Left forelimb (tissue), 1 donor: ENCODE measurements around the gene MYLK.

Experiments used
- DNase-seq: peaks from one replicate; pipeline ENCODE4 v3.0.0-alpha.2; 2018; ENCODE audit warnings: low spot score

The MYLK gene

GRCh38 chr3:123698813-123699212, 185.3 kb downstream of the MYLK start:
- no peak for DNase-seq

GRCh38 chr3:123696808-123697207, 187.3 kb downstream of the MYLK start:
- DNase-seq, result no peak

DNA sequence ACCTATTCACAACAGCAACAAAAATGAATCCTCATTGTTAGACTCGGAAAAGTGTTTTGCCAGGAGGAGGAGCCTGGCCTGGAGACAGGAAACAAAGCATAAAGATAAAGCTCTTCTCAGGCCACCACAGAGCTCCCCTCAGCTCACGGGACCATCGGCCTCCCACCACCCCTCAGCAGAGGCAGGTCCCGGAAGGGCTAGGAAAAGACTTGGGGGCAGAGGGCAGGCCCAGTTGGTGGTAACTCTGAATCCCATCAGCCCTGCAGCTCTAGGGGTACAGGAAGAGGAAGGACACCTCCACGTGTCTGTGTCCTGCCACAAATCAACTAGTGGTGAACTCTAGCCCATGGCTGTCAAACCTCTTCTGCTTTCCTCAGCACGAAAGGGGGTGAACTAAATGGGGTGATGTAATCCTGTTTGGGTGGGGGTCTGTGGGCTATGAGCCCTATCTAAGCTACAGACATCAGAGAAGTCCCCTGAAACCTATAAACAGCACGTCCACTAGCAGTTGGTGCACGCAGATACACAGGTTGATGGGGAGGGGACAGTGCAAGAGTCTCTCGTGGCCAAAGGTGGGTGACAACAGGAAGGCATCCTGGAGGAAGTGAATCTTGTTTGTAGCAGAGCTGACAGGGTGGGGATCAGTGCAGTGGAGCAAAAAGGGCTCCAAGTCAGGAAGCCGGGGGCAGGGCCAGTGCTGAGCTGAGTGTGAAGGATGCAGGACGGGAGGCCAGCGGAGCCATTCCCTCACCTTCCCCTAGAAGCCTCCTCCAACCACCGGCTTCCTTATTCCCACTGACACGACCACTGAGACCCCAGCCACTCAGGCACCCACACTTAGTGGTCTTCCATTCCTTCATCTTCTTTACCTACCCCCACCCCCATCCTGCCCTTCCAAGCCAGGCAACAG, 188.1 kb downstream of the MYLK start:
- DNase-seq, result no peak

GRCh38 chr3:123695152-123695551, 189.0 kb downstream of the MYLK start:
- DNase-seq, result no peak

DNA sequence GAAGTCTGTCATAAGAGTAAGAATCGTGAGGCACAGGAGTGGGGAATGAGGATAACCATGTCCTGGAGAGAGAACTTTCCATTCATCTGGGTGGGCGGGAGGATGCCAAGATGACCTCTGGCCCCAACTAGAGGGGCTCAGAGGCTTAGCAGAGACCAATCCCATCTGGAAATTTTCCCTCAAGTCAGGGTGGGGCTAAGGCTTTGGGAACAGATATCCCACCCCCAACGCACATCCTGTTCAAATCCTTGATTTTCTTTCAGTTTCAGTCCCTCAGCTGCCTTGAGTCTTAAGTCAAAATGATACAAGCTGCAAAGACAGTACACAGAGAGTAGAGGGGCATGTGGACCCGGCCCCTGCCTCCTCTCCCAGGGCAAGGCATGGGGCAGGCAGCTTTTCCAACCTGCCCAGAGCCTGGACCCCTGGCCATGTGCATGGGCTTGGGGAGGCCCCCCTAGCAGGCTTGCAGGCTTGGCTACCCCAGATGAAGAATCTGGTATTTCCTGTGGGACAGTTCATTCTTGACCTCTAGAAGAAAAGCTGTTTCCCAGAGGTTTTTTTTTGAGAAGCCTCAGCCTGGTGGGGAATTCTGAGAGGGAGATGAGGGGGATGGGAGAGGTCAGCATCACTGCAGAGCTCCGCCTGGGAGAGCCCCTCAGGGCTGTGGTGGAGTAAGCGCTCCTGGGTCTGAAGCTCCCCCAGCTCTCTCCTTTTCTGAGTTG, 189.6 kb downstream of the MYLK start:
- no peak for DNase-seq

DNA sequence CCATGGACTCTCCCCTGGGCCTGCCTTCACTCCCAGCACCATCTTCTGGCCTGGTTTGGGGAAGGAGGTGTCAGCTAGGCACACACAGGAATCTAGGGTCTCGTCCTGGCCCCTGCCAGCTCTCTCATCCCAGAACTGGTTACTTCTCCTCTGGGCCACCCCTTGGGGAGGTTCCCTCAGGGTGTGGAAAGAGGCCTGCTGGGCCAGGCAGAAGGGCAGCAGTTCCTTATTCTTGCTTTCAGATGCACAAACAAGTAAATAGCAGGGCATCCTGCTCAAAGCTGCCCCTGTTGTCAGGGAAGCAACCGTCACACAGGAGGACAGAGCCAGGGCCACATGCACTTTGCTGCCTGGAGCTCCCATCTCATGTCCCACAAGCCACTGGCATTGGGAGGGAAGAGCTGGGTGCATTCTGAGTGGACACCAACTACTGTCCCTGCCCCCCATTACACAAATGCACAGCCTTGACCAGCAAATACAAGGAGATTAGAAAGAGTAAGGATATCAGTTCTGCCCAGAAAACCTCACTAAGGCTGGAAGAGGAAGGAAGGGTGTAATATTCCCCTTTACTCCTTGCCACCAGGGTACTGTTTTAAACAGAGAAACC, 190.4 kb downstream of the MYLK start:
- no peak for DNase-seq

DNA sequence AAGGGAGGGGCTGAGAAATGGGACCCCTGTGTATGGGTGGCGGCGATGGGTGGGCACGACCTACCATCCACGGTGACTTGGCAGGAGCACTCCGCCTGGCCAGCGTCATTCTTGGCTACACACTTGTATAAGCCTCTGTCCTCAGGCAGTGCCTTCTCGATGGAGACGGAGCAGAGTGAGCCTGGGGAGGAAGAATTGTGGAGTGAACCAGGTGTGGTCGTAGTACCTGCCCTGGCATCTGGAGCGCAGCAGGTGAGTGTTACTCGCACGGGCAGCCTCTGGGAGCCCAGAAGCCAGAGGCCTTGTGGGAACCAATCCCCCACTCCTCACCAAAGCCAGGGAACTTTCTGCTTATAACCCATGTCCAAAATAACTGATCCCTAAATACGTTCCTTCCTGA, 191.5 kb downstream of the MYLK start:
- DNase-seq, result no peak

DNA sequence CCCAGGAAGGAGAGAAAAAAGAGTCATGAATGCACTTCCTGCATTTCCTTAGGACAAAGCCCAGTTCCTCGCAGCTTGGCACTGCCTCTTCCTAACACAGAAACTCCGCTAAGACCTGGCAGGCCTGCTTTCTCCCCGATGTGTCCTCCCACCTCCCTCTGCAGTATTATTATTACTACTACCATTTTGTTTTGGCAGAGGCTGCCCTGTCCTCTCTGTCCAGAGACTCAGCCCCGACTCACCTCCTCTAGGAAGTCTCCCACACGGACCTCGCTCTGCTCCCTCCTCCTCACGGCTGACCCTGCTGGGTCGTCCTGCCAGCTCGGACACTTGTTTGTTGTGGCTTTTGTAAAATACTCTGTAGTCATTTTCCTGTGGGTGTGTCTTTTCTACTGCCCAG, 192.1 kb downstream of the MYLK start:
- DNase-seq, result no peak

DNA sequence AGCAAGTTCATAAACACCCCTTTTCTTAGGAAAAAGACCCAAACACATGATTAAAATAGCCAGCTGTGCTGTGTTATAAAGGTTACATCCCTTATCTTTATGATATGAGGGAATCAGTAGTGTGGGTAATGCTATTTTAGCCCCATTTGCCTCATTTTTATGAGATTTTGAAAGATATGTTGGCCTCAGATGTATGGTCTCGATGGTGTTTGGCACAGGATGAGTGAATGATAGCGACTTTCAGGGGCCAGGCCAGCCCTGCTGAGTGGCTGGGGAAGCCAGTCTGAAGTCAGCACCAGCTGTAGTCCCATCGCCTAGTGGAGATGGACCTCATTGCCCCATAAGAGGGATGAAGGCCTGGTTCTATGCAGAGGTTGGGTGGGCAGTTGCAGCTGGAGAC, 194.3 kb downstream of the MYLK start:
- no peak for DNase-seq

- no peak for DNase-seq
These were observed 195.8 kb downstream of the MYLK start for GRCh38 chr3:123688241-123688747.

DNA sequence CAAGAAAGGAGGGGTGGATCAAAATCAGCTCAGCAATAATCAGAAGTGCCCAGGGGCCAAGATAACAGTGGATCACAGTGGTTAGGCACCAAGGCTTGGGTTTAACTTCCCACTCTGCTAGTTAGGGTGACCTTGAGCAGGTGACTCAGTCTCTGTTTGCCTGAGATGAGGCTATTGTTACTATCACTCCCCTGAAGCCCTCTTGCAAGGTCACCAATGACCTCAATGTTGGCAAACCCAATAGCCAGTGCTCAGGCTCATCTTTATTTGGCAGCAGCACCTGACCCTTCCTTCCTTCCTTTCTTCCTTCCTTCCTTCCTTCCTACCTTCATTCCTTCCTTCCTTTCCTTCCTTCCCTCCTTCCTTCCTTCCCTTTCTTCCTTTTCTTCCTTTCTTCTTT, 196.8 kb downstream of the MYLK start:
- no peak for DNase-seq

DNA sequence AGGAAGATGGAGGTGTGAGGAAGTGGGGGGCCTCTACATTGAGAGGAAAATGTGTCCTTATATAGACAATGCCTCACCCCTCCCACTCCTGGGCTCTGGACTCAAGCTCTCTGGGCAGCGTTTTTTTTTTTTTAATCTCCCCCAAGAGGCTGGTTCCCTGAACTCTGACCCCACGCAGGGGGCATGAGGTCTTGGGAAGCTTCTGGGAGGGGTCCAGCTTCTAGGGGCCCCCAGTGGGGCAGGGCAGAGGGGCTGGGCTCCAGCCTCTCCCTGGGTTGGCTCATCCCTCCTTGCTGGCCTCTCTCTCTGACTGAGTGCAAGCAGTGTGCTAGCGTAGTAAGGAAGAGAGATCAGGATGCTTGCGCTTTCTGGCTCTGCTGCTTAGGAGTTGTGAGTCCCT, 197.9 kb downstream of the MYLK start:
- no peak for DNase-seq

DNA sequence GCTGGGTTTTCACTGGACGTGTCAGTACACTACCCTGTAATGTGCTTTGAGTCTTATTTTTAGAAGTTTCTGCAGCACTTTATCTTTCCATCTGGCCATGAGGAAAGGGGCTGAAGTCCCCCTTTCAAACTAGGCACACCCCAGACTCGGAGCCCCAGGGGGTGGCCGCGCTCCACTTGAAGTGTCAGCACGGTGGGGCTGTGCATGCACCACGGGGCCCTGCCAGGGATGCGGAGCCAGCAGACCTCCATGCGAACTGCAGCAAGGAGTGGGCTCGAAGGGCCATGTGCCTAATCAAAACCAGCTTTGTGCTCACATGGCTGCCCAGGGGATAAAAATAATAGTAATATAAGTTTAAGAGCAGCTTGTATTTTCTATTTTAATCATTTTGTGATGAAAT, 198.4 kb downstream of the MYLK start:
- no peak for DNase-seq

DNA sequence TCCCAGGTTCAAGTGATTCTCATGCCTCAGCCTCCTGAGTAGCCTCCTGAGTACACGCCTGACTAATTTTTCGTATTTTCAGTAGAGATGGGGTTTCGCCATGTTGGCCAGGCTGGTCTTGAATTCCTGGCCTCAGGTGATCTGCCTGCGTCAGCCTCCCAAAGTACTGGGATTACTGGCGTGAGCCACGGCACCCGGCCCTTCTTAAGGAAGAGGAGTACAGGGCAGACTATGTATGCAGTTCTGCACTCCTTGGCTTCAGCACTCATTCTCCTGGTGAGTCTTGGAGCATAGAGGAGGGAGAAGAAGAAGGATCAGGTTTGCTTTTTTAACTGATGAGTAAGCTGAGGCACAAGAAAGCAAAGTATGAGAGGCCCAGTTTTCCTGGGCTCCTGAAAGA, 199.5 kb downstream of the MYLK start:
- DNase-seq, result no peak

- DNase-seq, result no peak
These were observed 199.9 kb downstream of the MYLK start for GRCh38 chr3:123684209-123684608.

- DNase-seq, result no peak
These were observed 200.5 kb downstream of the MYLK start for GRCh38 chr3:123683505-123684154.

GRCh38 chr3:123682781-123683504, 201.2 kb downstream of the MYLK start:
- DNase-seq, result no peak

GRCh38 chr3:123682302-123682701, 201.8 kb downstream of the MYLK start:
- no peak for DNase-seq

DNA sequence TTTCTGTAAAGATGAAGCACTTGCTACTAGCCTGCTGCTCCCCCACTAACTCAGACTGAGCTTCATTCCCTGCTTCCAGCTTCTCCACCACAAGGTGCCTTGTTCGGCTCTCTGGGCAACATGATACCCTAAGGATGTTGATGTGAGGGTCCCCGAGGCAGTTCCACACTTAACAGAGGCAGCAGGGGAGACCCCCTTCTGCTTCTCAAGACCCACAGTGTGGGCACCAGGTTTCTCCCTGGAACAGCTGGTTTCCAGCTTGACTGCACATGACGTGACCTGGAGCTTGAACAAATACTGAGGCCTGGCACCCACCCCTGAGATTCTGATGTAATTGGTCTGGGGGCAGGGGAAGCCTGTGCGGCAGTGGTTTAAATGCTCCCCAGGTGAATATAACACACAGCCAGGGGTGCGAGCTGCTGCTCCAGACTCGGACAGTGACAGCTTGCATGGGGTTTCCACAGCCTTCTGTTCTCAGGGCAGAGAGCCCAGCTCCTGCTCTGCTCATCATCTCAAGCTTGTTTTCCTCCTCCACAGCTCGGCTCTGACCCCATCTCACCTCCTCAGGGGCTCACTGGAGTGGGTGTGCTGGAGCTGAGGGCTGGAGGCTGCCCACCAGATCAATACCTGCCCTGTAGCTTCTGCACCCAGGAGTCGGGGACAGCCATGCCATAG, 204.3 kb downstream of the MYLK start:
- DNase-seq, result no peak

- DNase-seq, result no peak
These were observed 206.0 kb downstream of the MYLK start for GRCh38 chr3:123678108-123678511.
